Thyroid gland (tissue), 4 donors: ENCODE data around the gene MERTK. TPM values are rescaled to one million over a fixed set of nuclear protein-coding genes. Genes with fewer than 3 reads are reported as not detected.
"Not testable (repeated sequence)": the region's sequence is repeated elsewhere in the genome, so short reads cannot be mapped to it uniquely, and the experiment has no call there.

ENCODE experiments used
- DNase-seq, 2 donors: peaks; one replicate each; pipeline ENCODE4 v3.0.0-alpha.2; 2019
- H3K27ac ChIP-seq, 3 donors: fragments of 200-600 bp; sonication (generic); 1 replicate in 2 of 3; 2 replicates in 1 of 3; pipeline ENCODE4 v1.5.1; 2016 to 2019; ENCODE audit warnings: mild to moderate bottlenecking in 1 of 3, moderate library complexity in 1 of 3
- H3K27me3 ChIP-seq: fragments of 200-600 bp; sonication (generic); one replicate; pipeline ENCODE4 v1.5.1; 2019
- H3K36me3 ChIP-seq, 2 donors: fragments of 200-600 bp; sonication (generic); one replicate each; pipeline ENCODE4 v1.5.1; 2016 to 2019
- H3K4me1 ChIP-seq, 2 donors: fragments of 200-600 bp; sonication (generic); one replicate each; pipeline ENCODE4 v1.5.1; 2017 to 2019
- H3K4me3 ChIP-seq, 3 donors: fragments of 200-600 bp; sonication (generic); replicated peaks in 1 of 3; 1 replicate in 2 of 3; 2 replicates in 1 of 3; pipeline ENCODE4 v1.5.1; 2016; ENCODE audit warnings: mild to moderate bottlenecking in 1 of 3
- H3K9me3 ChIP-seq: fragments of 200-600 bp; sonication (generic); one replicate; pipeline ENCODE4 v1.5.1; 2017
- CTCF ChIP-seq, 6 experiments: fragments of 200-600 bp in 3 of 6; fragments of 450-650 bp in 3 of 6; sonication (generic) in 3 of 6; IDR thresholded peaks; one replicate each; pipeline ENCODE4 v1.5.1; 2016 to 2019; ENCODE audit warnings: antibody characterized with exemption in 6 of 6, mild to moderate bottlenecking in 2 of 6, inconsistent platforms in 1 of 6, moderate library complexity in 1 of 6
- POLR2A ChIP-seq, 2 donors: fragments of 450-650 bp; IDR thresholded peaks; one replicate each; pipeline ENCODE4 v1.6.1; 2017; ENCODE audit warnings: antibody characterized with exemption in 2 of 2, mild to moderate bottlenecking in 2 of 2, moderate library complexity in 1 of 2
- WGBS, 2 donors: methylation state at CpG; one replicate each; pipeline ENCODE4 v1.1.5; 2017; 5-methylcytosine and 5-hydroxymethylcytosine counted together
- intact Hi-C: fragments of 100-400 bp; cut with DNase I; formaldehyde crosslinking; loops from one replicate; pipeline ENCODE4 v1.15.1; 2023
- total RNA-seq, 4 donors: library from RNA; depleted of rRNA; stranded (reverse); fragments of >200 nt; gene quantifications; one replicate each; pipeline ENCODE4 v1.2.3, GENCODE V29; 2016

MERTK gene
- total RNA-seq, 4 donors from 2014 or later = 23.5 to 36.7 (median 32.9) TPM

- H3K36me3 ChIP-seq = peaks cover 18% of the 10 kb centered on the region in 2 donors
- TF ChIP-seq POLR2A (IDR thresholded peaks at IDR 0.05) = no peak
- TF ChIP-seq CTCF (IDR thresholded peaks at IDR 0.05) = no peak
- H3K4me3 ChIP-seq = no peak overlapping the region
- no peaks in the 10 kb centered on the region for H3K4me1 ChIP-seq
- DNase-seq = no peak
- no peaks in the 10 kb centered on the region for H3K27me3 ChIP-seq
- H3K9me3 ChIP-seq = no peaks in the 10 kb centered on the region
- intact Hi-C loops = no loop called here
- H3K27ac ChIP-seq = no peak overlapping the region
- WGBS, 2 donors = 81 to 94% methylated on average over 5 of the region's 5 CpGs
Observed at GRCh38 chr2:112065486-112065885, 167.1 kb downstream of the MERTK start.

- no peaks in the 10 kb centered on the region for H3K9me3 ChIP-seq
- H3K36me3 ChIP-seq = peaks cover 16 to 18% of the 10 kb centered on the region in 2 donors
- intact Hi-C loops = no loop called here
Observed at GRCh38 chr2:112065966-112066365, 167.6 kb downstream of the MERTK start.

GRCh38 chr2:112069794-112070193, 171.4 kb downstream of the MERTK start:
- H3K36me3 ChIP-seq = peaks cover 13 to 15% of the 10 kb centered on the region in 2 donors
- H3K4me1 ChIP-seq, H3K4me3 ChIP-seq, H3K27me3 ChIP-seq, H3K9me3 ChIP-seq, DNase-seq, intact Hi-C loops, H3K27ac ChIP-seq: not testable (repeated sequence)

More at GRCh38 chr2:112065966-112066365, 167.6 kb downstream of the MERTK start:
- Histone ChIP-seq H3K27me3 (no peaks in the 10 kb centered on the region), H3K4me3 (no peak overlapping the region), H3K27ac (no peak overlapping the region), H3K4me1 (no peaks in the 10 kb centered on the region)
- TF ChIP-seq POLR2A (IDR thresholded peaks at IDR 0.05) = no peak
- no peak for TF ChIP-seq CTCF (IDR thresholded peaks at IDR 0.05)
- 84 to 88% methylated on average over 1 of the region's 1 CpG for WGBS, 2 donors
- DNase-seq = no peak

- Histone ChIP-seq H3K4me3 (no peak overlapping the region), H3K9me3 (no peaks in the 10 kb centered on the region), H3K36me3 (peaks cover 3 to 5% of the 10 kb centered on the region in 2 donors), H3K27ac (no peak overlapping the region), H3K4me1 (no peaks in the 10 kb centered on the region), H3K27me3 (no peaks in the 10 kb centered on the region)
- 94 to 95% methylated on average over 3 of the region's 3 CpGs for WGBS, 2 donors
- intact Hi-C loops = no loop called here
- TF ChIP-seq POLR2A (IDR thresholded peaks at IDR 0.05) = no peak
- no peak for TF ChIP-seq CTCF (IDR thresholded peaks at IDR 0.05)
- no peak for DNase-seq
Observed at GRCh38 chr2:112073875-112074274, 175.5 kb downstream of the MERTK start.

- no peak for DNase-seq
- TF ChIP-seq POLR2A (IDR thresholded peaks at IDR 0.05) = no peak
- TF ChIP-seq CTCF (IDR thresholded peaks at IDR 0.05) = no peak
- Histone ChIP-seq H3K4me1 (no peaks in the 10 kb centered on the region), H3K36me3 (peaks cover 3 to 5% of the 10 kb centered on the region in 2 donors), H3K27me3 (no peaks in the 10 kb centered on the region), H3K4me3 (no peak overlapping the region), H3K9me3 (no peaks in the 10 kb centered on the region), H3K27ac (no peak overlapping the region)
- intact Hi-C loops = no loop called here
- WGBS, 2 donors = 99% methylated on average over 1 of the region's 1 CpG
Observed at GRCh38 chr2:112074506-112074905, 176.1 kb downstream of the MERTK start.
